Left lung (tissue), 10 donors: Measurements from ENCODE around the gene EDN3. TPM values are rescaled to one million over a fixed set of nuclear protein-coding genes. Genes with fewer than 3 reads are reported as not detected.

ENCODE experiments used
- ATAC-seq: fragments of 200-7000 bp; cut with Tn5 transposase; one replicate; pipeline ENCODE4 v1.9.1; 2020; ENCODE audit warnings: moderate library complexity
- DNase-seq, 4 donors: peaks; one replicate each; pipeline ENCODE4 v3.0.0-alpha.2; 2013 to 2020
- H3K27ac ChIP-seq, 2 donors: fragments of 200-600 bp; sonication (generic) in 1 of 2; one replicate each; pipeline versions ENCODE4 v1.5.0 to v1.8.0; 2020 to 2021
- H3K27me3 ChIP-seq, 2 donors: fragments of 200-600 bp; sonication (generic) in 1 of 2; one replicate each; pipeline versions ENCODE4 v1.5.0 to v1.8.0; 2020 to 2021
- H3K36me3 ChIP-seq, 2 donors: fragments of 200-600 bp; sonication (generic) in 1 of 2; one replicate each; pipeline versions ENCODE4 v1.5.0 to v1.8.0; 2020 to 2021
- H3K4me1 ChIP-seq, 2 donors: fragments of 200-600 bp; one replicate each; pipeline ENCODE4 v1.8.0; 2021
- H3K4me3 ChIP-seq, 2 donors: fragments of 200-600 bp; sonication (generic) in 1 of 2; one replicate each; pipeline versions ENCODE4 v1.5.0 to v1.8.0; 2020 to 2021; ENCODE audit warnings: mild to moderate bottlenecking in 1 of 2
- H3K9me3 ChIP-seq, 2 donors: fragments of 200-600 bp; sonication (generic) in 1 of 2; one replicate each; pipeline versions ENCODE4 v1.5.0 to v1.8.0; 2020 to 2021
- intact Hi-C, 2 donors: fragments of 100-400 bp; cut with DNase I; formaldehyde crosslinking; loops; one replicate each; pipeline versions ENCODE4 v1.11.2 to v1.14.2; 2022
- polyA plus RNA-seq, 6 donors: library from polyadenylated mRNA; unstranded; fragments of 120-200 nt; gene quantifications; one replicate each; pipeline ENCODE4 v1.2.1, GENCODE V29; 2013; ENCODE audit not compliant: insufficient read length in 6 of 6
- total RNA-seq, 2 donors: library from RNA; stranded (reverse); fragmentation: NEBNext Ultra II Directional; extraction: Animal tissue kit (Norgen Biotek cat#: 25700); gene quantifications; one replicate each; pipeline ENCODE4 v1.2.1, GENCODE V29; 2021
- TF ChIP-seq, protein P1 (sequence below), 2 donors: fragments of 200-600 bp; sonication (generic) in 1 of 2; IDR thresholded peaks; one replicate each; pipeline versions ENCODE4 v1.5.0 to v1.8.0; 2021; ENCODE audit warnings: antibody characterized with exemption in 2 of 2
- donor health status: DM: no; HTN: yes; CAD: no.
- donor health status: DM: no; HTN: no; CAD: no.

The EDN3 gene
- total and polyA plus RNA-seq, 8 donors, result 8.2 to 27.0 (median 19.1) TPM; not detected in 2

DNA sequence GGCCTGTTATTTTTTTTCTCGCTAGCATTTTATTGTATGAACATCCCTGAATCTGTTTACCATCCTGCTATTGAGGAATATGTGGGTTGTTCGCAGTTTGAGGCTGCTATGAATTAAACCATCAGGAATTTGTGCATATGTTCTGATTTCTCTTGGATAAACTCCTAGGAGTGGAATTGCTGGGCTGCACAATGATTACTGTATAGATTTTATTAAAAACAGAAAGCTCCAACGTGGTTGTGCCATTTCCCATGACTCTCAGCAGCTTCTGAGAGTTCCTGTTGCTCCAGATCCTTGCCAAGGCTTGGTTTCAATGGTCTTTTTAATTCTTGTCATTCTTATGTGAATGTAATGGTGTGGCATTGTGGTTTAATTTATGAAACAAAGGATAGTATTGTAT lies 75.1 kb downstream of the EDN3 start:
- Histone ChIP-seq H3K27ac (no peak overlapping the region), H3K4me1 (no peaks in the 10 kb centered on the region), H3K36me3 (no peaks in the 10 kb centered on the region), H3K27me3 (peaks cover 0 to 20% of the 10 kb centered on the region in 2 donors), H3K9me3 (no peaks in the 10 kb centered on the region), H3K4me3 (no peak overlapping the region)
- TF ChIP-seq, protein P1, sequence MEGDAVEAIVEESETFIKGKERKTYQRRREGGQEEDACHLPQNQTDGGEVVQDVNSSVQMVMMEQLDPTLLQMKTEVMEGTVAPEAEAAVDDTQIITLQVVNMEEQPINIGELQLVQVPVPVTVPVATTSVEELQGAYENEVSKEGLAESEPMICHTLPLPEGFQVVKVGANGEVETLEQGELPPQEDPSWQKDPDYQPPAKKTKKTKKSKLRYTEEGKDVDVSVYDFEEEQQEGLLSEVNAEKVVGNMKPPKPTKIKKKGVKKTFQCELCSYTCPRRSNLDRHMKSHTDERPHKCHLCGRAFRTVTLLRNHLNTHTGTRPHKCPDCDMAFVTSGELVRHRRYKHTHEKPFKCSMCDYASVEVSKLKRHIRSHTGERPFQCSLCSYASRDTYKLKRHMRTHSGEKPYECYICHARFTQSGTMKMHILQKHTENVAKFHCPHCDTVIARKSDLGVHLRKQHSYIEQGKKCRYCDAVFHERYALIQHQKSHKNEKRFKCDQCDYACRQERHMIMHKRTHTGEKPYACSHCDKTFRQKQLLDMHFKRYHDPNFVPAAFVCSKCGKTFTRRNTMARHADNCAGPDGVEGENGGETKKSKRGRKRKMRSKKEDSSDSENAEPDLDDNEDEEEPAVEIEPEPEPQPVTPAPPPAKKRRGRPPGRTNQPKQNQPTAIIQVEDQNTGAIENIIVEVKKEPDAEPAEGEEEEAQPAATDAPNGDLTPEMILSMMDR (IDR thresholded peaks at IDR 0.05), result no peak
- no peak for DNase-seq
- intact Hi-C loops, result no loop called here
- ATAC-seq, result no peak

Other genes starting within 250 kb of the EDN3 start
- 1 to 10 TPM in 1 of 2 donors, under 1 TPM in 1; 0.38 to 1.1 TPM for gene ZNF831, start 136.8 kb upstream of the EDN3 start, total RNA-seq
- gene ZNF831, start 136.8 kb upstream of the EDN3 start, polyA plus RNA-seq, result under 1 TPM; 0.13 to 0.21 (median 0.18) TPM